ENCODE data around the gene PDE4D.

The PDE4D gene

GRCh38 chr5:59838067-59838466 is 55.5 kb downstream of the PDE4D start:
- DNase-seq, result no peak

GRCh38 chr5:59837071-59837470 is 56.5 kb downstream of the PDE4D start:
- no peak for DNase-seq

- no peak for DNase-seq
Measured at GRCh38 chr5:59835800-59836199, 57.7 kb downstream of the PDE4D start.

DNA sequence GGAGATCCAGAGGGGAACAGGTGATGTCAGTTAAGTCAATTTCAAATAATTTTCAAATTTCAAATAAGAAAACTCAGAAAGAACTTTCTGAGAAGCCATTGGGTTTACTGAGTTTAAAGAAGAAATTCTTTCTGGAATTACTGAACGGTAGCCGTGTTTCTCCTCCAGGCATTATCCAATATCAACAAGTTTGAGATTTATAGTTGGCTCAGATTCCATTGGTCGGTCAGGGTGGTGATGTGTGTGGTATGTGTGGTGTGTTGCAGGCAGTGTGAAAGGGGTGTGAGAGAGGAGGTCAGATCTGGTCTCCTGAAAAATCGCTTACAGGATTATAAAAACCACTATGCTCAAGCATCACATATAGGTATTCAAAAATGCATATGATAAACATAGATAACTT is 60.1 kb downstream of the PDE4D start:
- no peak for DNase-seq

GRCh38 chr5:59832577-59833301 is 60.8 kb downstream of the PDE4D start:
- DNase-seq, result no peak

GRCh38 chr5:59831326-59832010 is 62.1 kb downstream of the PDE4D start:
- no peak for DNase-seq

DNA sequence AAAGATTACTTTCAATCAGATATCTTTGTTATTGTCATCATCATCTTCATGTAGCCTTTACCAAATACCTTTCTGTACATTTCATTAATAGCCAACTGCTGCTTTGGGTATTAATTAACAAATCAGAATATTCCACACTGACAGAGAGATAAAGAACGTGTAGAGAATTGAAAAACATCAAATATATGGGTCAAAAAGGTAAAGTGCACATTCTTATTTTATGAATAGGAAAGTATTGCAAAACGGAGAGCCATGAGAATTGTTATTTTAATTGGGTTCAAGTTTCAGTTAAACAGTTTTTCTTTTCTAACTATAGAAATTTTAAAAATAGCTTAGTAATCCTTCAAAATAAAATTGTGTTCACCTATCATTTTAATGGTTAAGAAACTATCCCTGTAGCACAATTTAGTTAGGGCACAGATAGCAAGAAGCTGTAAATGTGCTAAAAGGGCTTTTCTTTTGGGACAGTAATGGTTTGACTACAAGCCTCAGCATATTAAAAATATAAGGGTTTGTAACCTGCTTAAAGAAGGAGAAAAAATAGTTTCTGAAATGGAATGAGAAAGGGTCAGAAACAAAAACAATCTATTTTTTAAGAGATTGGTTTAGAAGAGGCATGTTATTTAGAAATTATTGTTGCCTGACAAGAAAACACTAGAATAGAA is 62.9 kb downstream of the PDE4D start:
- DNase-seq, result no peak

DNA sequence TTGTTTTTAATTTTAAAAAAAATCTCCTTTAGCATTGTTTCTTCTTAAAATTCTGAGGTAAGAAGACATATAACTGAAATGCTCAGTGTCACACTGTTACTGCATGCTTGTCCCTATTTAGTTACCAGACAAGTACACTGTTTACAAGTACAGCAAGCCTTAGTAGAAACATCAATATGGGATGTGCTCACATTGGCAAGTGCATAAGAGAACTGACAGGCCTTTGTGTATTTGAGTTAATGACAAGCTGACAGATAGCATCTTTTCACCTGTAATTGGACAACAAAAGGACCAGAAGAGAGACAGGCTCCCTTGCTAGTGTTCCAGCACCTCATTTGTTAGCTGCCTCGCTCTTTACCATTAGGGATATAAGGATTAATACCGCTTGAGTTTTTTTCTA is 63.6 kb downstream of the PDE4D start:
- DNase-seq, result no peak

DNA sequence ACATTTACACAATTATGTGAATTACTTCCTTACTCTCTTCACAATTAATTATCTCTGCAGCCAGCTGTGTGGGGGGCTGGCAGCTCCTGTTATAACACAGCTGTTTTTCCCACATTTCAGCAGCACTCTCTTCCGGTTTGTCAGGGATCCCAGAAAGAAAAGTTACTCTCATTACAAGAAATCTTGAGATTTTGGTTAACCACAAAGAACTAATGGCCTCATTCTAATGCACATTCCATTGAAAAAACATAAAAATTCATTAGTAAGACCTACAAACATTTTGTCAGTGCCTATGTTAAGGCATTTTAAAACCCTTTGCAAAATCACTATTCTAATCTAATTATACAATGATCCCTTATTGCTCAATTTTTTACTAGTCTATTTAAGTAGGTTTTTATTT is 64.1 kb downstream of the PDE4D start:
- DNase-seq, result no peak

DNA sequence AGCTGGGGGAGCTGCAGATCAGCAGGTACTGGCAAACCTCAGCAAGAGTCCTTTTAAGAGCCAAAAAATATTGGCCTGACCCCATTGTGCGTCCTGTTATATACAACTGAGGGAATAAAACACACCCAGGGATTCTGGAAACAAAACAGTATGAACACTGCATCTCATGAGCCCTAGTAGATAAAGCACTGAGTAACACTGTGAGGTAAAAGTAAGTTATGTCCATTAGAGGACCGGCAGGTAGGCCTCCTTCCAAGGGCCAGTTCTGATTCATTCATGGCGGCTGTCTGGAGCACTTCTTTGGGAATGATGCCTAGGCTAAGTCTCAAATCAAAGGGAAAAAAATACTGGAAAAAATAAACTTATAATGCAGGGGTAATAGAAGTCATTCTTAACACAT is 64.9 kb downstream of the PDE4D start:
- no peak for DNase-seq

DNA sequence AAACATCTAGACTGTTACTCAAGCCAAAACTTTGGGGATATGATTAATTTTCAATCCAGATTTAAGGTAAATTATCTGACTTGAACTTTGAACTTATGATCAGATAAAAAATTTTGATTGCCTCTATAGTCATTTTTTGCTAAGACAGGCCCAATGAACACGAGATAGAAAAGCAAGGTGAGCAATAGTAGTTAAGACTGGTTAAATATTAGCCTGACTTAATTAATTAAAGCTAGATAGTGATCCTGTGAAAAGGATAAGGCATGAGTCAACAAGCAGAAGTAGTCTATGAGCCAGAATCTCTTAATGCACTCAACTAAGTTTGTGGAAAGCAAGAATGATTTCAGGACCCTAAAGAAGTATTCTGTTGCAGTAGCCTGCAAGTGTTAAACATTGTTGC is 66.5 kb downstream of the PDE4D start:
- DNase-seq, result no peak

DNA sequence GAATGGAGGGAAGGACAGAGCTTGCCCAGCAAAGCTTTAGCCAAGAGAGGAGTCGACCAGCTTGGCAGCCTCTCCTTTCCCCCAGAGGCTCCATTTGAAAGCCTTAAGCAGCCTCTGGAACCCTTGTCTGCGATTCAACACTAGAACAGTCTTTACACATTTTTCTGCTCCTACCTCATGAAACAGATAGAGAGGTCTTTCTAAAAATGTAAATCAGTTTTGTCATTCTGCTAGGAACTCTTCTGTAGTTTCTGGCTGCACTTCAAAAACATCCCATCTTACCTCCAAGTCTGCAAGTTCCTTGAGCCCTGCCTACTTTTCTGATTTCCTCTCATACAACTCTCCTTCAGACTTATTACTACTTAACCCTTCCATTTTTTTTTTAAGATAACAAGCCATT is 70.1 kb downstream of the PDE4D start:
- DNase-seq, result no peak

GRCh38 chr5:59819806-59820205 is 73.7 kb downstream of the PDE4D start:
- no peak for DNase-seq

GRCh38 chr5:59817536-59817935 is 76.0 kb downstream of the PDE4D start:
- DNase-seq, result no peak

GRCh38 chr5:59816654-59817300 is 76.7 kb downstream of the PDE4D start:
- no peak for DNase-seq

DNA sequence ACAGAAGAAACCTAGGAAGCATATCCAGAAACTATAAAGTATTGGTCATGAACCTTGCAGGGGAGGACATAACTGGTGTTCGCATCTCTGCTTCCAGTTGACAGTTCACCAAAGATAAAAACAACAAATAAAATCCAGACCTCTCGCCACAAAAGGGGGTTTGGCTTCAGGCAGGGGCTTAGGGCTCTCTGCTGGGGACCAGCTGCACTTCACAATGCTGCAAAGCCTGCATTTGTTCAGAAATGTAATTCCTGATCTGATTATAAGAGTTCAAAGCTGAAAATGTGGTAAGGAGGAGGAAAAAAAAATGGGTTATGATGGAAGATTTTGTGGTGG is 79.0 kb downstream of the PDE4D start:
- no peak for DNase-seq

- no peak for DNase-seq
Measured at GRCh38 chr5:59813761-59814536, 79.6 kb downstream of the PDE4D start.

DNA sequence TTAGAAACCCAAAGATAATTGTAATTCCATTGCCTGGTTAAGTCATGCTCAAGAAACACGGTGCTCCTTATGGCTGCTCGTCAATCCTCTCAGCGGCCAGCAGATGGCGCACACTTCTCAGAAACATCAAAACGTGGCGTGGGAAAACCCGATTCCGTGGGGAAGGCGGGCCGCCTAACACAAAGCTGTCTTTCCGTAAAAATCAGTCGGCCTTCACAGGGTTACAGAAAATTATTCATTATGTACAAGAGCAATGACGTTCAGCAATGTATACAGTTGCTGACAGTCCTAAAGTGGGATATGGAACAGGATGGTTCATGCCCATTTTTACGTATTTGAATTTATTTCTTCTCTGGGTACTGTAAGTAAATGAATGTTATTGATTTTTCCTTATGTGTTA is 83.5 kb downstream of the PDE4D start:
- no peak for DNase-seq

GRCh38 chr5:59807806-59808205 is 85.7 kb downstream of the PDE4D start:
- no peak for DNase-seq

GRCh38 chr5:59800347-59800893 is 93.1 kb downstream of the PDE4D start:
- DNase-seq, result no peak

DNA sequence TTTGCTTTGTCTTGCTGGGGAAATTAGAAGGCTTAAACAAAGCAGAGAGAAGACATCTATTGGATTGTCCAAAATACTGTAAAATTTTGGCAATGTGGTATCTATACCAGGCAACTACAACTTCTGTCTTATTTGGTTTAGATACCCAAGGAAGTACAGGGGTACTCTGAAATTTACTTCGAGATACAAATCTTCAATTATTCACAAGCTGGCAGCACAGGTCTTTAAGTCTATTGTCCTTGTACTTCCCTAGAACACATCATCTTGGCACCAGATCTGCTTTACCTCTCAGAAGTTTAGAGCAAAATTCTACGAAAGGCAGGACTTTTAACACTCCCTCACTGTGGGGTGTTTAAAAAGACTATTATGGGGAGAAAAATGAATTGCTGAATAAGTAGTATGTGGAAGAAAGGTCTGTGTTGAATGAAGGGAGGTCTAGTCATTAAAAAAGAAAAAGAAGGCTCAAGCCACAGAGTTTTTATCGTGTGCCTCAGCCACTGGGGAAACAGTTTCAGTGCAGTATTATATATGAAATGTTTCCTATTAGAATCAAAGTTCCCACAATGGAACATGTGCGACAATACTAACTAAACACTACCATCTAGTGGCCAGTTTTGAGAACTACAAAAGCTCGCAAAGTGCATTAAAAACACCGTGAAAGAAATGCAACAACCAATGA is 93.7 kb downstream of the PDE4D start:
- DNase-seq, result no peak

All from 8988T (cell line).